Myometrial cell (primary cell): Measurements from ENCODE around the gene CASP8AP2. TPM values are rescaled to one million over a fixed set of nuclear protein-coding genes. Genes with fewer than 3 reads are reported as not detected.

Source experiments
- total RNA-seq: library from RNA; depleted of rRNA; stranded (reverse); fragments of >200 nt; gene quantifications from 2 replicates; pipeline ENCODE4 v1.2.3, GENCODE V29; 2015

CASP8AP2 gene
- total RNA-seq = 3.7 and 4.8 TPM in 2 replicates

DNA sequence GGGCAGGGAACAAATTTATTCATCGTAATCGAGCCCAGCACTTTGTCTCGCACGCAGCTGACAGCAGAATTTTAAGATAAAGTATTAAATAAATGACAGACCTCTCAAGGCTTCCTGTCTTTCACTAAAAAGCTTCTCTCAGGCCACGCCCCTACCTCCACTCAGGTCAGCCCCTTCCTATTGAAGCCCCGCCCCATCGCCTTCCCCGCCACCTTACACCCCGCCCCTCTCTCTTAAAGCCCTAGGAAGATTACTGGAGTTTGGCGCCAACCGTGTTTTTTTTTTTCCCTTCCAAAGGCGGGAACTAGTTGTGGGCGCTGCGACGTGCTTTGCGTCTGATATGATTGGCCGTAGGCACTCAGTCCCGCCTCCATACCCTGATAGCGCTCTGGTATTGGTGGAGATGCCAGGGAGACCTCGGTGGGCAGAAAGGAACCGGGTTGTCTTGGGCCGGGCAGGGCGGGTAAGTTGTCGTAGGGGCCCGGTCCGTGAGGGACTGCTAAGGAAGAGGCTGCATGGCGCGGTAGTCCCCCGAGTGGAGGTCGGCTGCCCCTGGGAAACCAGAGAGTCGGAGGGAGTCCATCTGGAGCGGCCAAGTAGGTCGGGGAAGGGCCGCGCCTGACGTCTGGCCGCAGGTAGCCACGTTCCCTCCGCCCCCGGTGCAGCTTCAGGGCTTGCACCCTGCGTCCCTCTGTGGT lies at the start of gene CASP8AP2:
TSS of gene CASP8AP2 (plus strand) at position 409 of the 698 bp plus-strand sequence.

DNA sequence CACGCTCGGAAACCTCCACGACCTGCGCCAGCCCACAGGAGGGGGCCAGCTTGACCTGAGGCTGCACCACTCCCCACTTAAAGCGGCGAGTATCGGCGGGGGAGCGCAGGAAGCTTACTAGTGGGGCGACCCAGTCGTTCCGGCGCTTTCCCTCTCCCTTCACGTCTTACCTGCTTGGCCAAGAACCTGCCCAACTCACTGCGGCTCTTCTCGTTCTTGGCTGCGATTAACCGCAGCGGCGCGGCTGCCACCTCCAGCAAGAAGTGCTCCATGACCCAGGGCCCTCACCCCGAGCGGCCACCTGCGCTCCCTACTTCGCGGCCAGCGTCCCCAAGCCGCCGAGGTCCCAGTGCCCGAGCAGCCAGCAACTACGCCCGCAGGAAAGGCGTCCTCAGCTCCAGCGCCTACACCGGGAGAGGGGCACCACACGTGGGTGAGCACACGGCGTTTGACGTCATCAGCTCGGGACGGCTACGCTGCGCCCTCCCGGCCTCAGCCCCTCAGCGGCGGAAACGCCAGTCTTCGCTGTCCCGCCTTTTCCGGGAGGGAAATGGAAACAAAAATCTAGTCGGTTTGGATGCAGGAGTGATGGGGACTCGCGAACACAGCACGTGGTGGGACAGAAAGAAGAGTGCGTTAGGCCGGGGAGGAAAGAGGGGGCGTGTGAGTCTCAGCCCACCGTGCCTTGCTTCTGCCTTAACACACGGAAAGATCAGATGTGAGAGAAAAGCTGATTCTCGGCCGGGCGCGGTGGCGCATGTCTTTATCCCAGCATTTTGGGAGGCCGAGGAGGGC lies 10.1 kb upstream of the CASP8AP2 start, which contains the start of gene MDN1:
TSS of gene MDN1 (minus strand) at position 459 of the 795 bp plus-strand sequence. CDS start at position 272, 187 bp downstream.

DNA sequence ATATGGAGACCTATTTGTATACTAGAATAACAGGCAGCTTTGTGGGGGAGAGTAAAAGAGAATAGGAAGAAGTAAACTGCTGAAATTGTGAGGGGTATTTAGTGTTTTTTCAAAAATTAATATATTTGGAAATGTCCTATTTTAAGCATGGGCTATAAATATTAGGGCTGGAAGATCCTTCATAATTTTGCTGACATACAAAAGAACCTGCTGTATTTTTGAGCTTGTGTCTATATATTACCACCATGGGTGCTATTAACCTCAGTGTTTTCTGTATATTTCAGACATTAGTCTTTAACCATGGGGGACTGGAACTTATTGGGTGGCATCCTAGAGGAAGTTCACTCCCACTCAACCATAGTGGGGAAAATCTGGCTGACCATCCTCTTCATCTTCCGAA lies 64.5 kb downstream of the CASP8AP2 start, which contains the start of gene GJA10:
TSS of gene GJA10 (plus strand) at position 301 of the 400 bp plus-strand sequence. CDS start at position 301, 0 bp downstream.

Other genes starting within 250 kb of the CASP8AP2 start
- 17.9 and 39.7 TPM in 2 replicates for gene LYRM2, start 191.1 kb upstream of the CASP8AP2 start, total RNA-seq
- 5.8 and 9.7 TPM in 2 replicates for gene MDN1, start 10.1 kb upstream of the CASP8AP2 start, total RNA-seq
- not detected in 2 replicates for gene GJA10, start 64.6 kb downstream of the CASP8AP2 start, total RNA-seq